GM12865 (cell line): Measurements from ENCODE around the gene PTPRZ1.

Experiments
- DNase-seq: peaks from one replicate; pipeline ENCODE4 v3.0.0; 2010; ENCODE audit warnings: low read depth
- H3K4me3 ChIP-seq: 2 replicates; pipeline ENCODE4 v1.5.1; 2011; ENCODE audit warnings: mild to moderate bottlenecking, low read depth, low read length, control low read depth
- CTCF ChIP-seq: IDR thresholded peaks from 2 replicates; pipeline ENCODE4 v1.5.1; 2011; ENCODE audit warnings: low read length, control low read depth, low read depth, inconsistent platforms; ENCODE audit not compliant: insufficient read depth; ENCODE audit errors: missing control alignments

PTPRZ1 gene

GRCh38 chr7:122094549-122094948, 221.6 kb downstream of the PTPRZ1 start:
- TF ChIP-seq CTCF = no peak
- H3K4me3 ChIP-seq = no peak overlapping the region
- no peak for DNase-seq

- DNase-seq = no peak
- no peak for TF ChIP-seq CTCF
Measured at GRCh38 chr7:122095642-122096041, 222.7 kb downstream of the PTPRZ1 start.

GRCh38 chr7:122100021-122100420, 227.1 kb downstream of the PTPRZ1 start:
- TF ChIP-seq CTCF = no peak
- DNase-seq = no peak
- H3K4me3 ChIP-seq = no peak overlapping the region

More at GRCh38 chr7:122095642-122096041, 222.7 kb downstream of the PTPRZ1 start:
- no peak overlapping the region for H3K4me3 ChIP-seq

- H3K4me3 ChIP-seq = no peak overlapping the region
- no peak for DNase-seq
- no peak for TF ChIP-seq CTCF
Measured at GRCh38 chr7:122103064-122103463, 230.1 kb downstream of the PTPRZ1 start.
